Activated T-cell treated with anti-CD3 and anti-CD28 coated beads for 1 hour (primary cell): ENCODE results near the gene NCAM1.

Experiments used
- DNase-seq: peaks from one replicate; pipeline ENCODE4 v3.0.0-alpha.2; 2020; ENCODE audit warnings: low read depth

NCAM1 gene

DNA sequence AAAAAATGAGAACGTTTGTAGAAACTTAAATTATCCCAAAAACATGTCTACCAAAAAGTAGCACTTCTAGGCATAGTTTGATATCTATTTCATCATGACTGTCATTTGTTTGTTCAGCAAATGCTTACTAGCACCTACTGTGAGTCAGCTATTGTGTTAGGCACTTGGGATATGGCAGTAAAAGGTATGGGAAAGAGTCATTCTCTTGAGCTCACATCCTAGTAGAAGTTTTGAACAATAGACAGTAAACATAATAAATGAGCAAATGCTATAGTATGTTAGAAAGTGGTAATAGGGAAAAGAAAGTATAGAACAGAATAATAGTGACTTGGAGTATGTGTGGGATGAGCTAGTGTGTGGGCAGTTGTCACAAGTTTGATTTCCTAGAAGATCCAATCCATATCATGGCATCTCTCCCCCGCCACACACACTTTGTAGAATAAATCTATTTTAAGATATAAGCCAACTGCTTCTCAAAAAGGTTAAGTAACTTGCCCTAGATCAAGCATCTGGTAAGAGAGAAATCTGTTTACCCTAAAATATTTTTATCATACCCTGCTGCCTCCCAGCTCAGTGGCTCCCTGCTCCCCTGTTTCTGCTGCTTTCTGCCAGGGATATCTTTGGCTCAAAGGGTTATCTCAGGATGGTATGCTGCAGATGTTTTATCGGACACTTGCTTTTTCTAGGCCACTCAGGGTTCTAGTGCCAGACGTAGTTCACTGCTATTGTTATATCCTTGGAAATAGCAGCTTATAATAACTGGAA, 129.7 kb downstream of the NCAM1 start:
- DNase-seq, result no peak

DNA sequence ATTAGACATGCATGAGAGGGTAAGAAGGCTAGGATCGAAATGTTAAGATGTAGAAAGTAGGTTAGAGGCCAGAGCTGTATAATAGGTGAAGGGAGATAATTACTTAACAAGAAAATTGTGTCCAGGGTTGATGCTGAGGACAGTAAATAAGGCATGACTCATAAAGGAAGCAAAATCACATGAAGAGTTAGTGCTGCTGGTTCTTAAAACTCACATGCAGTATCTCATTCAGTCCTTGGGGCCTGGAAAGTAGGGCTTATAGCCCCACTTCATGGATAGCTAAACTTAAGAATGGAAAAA, 130.2 kb downstream of the NCAM1 start:
- DNase-seq, result no peak

DNA sequence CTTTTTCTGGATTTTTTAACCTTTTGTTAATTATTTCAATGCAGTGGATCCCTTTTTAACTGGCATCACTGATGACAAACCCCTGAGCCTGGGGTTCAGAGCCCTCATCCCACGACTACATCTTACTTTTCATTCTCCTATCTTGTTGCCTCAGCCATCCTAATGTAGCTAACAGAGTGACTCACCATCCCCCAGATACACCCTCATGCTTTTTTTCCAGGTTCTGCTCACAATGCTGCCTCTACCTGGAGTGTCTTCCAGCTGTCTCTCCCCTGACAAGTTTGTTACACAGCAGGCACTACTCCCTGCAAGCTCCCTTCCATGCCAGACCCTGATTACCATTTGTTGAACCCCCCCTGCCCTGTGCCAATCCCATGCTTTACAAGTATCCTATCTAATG, 135.4 kb downstream of the NCAM1 start:
- no peak for DNase-seq

DNA sequence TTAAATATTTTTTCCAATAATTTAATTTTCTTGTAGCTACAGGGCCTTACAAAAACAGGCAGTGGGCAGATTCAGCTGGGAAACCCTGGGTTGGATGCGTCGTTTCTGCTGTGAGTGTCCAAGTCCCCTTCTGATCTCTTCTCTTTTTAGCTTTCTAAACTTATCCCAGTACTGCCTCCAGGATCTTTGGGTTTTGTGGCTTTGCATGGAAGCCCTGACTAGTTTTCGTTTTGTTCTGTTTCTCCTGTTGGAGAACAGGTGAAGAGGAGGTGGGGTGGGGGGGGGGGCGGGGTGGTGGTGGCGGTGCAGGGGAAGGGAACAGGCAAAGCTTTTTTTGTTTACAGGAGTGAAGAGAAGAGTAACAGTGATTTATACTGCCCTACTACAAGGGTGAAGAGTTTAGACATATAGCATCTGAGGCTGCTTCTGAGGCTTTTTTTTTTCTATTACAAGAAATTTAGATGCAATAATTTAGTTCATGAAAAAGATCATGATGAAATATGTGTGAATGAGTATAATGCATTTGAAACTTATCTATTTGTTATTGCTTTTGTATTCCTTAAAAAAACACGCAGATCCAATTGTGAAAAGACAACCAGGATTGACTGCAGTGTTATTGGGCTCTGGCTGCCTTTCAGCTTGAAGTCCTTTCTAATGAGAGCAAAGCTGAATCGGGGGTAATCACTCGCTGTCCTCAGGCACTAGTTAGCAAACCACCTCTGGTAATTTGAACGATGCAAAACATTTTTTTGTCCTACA, 142.9 kb downstream of the NCAM1 start:
- no peak for DNase-seq

DNA sequence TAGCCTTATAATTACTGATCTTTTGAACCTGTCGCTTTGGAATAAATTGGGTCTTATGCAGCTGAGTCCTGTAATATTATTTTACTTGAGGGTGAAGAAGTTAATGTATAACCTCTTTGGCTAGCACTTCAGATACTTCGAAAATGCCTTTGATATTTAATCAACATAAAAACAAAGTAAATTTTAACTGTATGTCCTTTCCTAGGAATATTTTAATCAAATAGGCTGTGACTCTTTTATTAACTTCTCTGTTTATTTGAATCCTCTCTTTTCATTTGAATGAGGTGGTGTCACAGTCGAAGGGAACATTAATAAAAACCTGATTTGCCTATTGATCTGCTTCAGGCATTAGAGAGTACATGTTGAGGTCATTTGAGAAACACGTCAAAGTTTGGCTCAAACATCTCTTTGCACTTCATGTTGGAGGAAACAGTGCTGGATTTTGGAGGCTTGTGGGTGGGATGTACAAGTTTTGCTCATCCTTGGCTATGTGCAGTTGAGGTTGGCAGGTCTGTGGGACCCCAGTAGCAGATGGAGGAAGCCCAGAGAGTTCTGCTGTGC, 143.6 kb downstream of the NCAM1 start:
- DNase-seq, result no peak

DNA sequence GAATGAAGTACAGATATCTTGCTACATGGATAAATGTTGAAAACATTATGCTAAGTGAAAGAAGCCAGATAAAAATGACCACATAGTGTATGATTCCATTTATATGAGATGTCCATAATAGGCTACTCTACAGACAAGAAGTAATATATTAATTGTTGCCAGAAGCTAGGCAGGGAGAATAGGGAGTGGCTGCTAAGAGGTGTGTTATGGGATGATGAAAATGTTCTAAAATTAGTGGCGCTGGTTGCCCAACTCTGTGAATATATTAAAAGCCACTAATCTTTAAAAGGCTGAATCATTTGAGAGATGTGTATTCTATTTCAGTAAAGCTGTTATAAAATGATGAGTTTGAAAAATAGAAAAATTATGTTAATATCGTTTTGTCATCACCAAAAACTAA, 144.4 kb downstream of the NCAM1 start:
- no peak for DNase-seq

DNA sequence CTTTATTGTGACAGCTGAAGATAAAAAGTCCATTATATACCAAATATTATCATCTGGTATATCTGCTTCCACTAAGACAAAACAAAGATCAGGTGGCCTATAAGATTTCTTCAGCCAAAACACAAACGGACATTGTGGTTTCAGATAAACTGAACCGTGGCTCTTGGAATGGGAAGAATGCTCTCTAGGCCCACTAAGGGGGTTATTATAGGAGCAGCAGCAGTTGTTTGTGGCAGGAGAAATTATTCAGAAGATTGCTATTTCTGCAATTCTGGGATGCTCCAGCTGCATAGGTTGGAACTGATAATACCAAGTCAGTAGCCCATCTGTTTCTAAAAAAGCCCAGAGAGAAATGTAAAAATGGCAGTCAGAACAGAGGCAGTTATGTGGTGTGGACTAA, 145.3 kb downstream of the NCAM1 start:
- no peak for DNase-seq

DNA sequence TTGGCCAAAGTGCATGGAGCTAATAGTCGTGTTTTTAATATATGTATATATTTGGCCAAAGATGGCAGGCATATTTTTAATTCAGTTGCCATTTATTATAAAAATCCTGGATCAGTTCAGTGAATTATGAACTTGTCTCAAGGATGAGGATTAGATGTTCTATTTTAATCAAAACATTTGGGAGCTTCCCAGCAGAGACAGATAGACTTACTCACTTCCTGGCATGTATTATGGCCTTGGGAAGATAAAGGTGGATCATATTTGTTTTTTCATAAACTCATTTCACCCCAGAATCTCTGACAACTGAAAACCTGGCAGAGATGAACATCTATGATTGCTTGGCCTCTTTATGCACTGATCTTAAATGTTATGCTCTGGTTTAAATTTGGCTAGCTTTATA, 148.8 kb downstream of the NCAM1 start:
- DNase-seq, result no peak

DNA sequence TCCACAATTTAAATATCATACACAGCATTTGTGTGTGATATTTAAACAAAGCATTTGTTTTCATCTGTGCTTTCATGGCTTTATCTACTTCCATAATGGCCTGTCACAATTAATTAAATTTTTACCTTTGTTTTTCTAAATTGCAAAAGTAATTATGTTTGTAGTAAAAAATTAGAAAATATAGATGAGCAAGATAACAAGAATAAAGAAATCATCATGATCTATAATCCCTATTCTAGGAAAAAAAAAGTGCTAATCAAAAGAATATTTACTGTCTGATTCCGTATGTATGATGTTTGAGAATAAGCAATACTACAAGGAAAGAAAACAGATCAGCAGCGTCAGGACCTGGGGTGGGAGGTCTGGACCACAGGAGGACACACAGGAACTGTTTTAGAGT, 149.9 kb downstream of the NCAM1 start:
- no peak for DNase-seq

DNA sequence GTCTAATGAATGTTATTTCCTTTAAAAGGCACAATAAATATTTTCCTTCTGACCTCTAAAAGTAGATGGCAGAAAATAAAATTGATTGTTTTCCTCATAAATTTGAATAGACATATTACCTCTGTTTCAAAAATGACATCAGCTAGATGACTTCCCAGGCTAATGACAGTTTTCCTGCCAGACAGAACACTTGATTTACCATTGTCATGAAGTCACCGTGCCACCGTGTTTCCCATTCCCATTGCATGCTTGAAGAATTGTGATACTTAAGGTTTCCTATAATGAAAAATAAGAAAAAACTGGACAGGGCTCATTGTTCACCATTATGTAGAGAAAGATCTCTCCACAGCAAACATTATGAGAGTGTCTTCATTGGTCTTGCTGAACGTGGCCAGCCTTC, 151.1 kb downstream of the NCAM1 start:
- no peak for DNase-seq

DNA sequence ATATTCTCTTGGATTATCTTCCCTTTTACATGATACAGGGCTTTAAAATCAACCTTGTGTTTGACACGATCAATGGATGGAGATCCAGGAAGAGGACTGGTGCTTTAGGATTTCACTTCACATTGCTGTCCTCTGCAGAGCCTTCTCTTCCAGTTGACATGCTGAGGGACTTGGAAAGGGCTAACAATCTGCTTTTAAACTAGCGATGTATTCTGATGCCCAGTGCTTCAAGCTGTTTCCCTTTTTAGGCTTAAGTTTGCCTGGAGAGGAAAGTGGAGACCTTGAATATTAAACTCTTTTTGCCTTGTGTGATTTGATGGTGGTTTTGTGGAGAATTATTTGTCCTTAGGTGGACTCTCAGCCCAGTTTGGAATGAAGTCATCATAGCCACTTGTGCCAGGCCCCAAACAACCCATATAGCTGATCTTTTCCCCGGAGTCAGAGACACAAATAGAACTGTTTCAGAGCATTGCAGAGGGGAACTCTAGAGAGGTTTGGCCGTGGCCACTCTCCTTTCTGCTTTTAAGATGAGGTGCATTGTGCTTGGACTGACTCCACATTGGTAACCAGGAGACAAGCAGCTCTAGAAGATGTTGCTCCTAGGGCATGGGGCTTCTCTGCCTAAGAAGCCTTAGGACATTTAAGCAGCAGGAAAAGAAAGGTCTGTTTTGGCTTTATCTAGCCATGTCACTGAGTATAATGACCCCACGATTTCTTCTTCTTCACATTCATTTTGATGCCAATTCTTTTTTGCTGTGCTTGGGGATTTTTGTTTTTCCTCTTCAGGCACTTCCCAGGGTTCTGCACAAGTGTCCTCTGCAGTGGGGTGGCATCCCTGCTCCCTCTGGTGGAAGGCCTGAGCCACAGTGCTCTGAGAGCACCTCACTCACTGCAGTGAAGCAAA, 152.8 kb downstream of the NCAM1 start:
- DNase-seq, result no peak

DNA sequence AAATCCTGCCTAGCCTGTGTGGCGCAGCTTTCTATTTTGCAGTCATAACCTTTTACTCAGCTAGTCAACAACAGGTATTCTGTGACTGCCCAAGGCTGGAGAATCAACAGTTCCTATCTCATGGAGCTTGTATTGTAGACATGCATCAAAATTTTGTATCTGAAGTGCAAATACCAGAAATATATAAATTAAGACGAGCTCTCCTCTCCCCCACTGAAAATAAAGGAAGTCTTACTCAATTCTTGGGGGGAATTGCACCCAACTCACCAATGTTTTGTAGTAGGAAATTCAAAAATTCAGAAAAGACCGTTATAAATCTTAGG, 153.4 kb downstream of the NCAM1 start:
- DNase-seq, result no peak

DNA sequence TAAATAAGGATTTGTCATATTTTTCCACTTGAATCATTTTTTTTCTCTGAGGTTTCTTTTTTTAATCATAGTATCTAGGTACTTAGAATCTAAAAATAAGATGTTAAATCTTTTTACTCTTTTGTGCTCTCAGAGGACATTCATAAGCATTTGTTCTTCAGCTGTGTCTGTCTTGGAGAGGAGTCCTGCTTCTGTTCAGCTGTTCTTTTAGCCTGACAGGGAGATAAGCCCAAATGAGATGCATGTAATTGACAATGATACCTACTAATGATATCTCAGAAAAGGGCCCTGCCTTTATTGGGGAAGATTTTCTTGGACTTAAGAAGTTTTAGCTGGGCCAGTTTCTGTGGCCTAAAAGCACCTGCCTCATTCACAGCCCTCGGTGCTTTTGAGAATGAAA, 156.9 kb downstream of the NCAM1 start:
- DNase-seq, result no peak

DNA sequence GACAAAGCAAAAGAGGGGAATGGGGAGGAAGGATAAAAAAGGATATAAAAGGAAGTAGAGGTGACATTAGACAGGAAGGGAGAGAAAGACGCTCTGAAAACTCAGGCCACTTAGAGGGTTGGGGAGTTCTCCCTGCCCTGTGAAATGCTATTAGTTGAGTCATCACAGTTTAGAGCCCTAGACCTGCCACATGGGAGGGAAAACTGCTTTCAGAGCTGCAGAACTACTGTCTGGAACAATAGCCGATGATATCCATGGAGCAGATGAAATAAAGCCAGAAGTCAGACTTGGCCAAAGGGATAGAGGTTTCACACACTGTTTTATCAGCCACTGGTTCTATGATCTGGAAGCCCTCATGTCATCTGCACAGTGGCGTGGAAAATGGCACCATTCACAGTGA, 157.9 kb downstream of the NCAM1 start:
- DNase-seq, result no peak

DNA sequence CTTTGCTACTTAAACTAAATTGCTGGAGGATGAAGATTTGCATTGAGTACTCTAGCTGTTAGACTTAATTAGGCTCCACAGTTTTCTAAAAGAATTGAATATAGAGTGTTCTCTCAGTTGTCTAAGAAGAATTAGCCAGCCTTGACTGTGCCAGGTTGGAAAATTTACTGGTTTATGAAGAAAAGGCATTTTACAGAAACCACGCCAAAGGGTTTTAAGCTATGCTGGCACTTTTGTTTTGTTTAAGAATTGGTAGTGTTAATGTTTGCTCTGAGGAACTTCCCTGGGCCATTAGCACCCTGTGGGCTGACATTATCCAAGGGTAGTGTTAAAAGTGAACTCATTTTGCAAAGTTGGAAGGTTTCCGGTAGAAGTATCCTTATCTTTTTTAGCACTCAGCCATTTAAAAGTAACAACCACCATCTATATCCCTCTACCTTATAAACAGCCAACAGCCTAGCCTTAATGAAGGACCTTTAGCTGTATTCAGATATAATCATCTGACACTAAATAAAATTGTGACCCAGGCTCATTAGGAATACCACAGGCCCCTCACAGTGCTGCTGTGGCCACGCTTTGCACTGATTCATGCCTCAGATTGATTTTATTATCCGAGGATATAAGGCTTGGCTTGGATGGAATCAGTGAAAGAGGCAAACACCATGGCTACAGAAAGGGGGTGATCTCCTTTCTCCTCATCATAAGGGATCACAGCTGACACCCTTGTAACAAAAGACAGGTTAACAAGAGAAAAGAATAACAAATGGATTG, 158.9 kb downstream of the NCAM1 start:
- DNase-seq, result no peak

DNA sequence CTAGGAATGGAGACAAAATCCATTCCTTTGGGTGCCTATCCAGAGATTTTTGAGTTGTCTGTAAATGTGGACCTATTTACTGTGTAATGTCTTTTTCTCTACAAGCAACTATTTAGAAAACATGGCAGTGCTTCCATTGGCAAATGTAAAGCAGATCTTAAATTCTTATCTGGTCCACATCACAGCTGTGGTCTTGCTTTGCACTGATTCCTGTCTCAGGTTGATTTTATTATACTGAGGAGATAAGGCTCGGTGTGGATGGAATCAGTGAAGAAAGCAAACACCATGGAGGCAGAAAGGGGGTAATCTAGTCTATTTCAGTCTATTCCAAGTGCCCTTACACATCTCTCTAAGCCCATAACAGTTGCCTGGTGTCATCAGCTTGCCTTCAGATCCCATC, 160.5 kb downstream of the NCAM1 start:
- DNase-seq, result no peak

DNA sequence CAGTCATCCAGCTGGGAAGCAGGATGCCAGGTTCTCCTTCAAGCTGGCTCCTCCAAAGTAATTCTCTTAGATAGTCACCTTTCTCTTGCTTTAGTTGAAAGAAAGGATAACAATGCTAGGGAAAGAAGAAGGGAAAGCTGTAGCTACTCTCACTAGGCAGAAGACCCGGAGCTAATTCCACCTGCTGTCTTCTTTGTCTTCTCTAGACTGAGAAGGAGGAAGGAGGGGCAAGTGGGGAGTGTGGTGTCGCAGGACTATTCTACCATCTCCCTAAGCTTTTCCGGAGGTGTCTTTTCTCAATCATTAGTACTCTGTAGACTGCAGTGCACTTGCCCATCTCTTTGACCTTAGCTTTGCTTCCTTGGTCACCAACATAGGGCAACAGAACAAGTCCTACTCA, 162.8 kb downstream of the NCAM1 start:
- no peak for DNase-seq

DNA sequence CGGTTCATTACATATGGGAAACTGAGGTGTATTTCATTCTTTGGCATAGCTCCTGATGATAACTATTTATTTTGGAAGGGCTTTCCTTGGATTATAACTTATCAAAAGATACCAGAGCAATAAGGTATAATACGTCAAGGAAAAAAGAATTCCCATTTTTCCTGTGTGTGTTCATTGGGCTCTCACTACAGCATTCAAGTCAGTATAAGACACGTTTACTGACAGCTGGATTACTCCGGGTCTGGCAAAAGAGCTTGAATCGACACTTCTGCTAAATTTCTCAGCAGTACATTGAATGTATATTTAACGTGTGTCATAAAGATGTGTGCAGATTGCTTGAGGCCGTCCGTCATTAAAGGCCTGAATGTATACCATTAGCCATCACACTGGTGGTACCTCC, 163.4 kb downstream of the NCAM1 start:
- DNase-seq, result no peak

DNA sequence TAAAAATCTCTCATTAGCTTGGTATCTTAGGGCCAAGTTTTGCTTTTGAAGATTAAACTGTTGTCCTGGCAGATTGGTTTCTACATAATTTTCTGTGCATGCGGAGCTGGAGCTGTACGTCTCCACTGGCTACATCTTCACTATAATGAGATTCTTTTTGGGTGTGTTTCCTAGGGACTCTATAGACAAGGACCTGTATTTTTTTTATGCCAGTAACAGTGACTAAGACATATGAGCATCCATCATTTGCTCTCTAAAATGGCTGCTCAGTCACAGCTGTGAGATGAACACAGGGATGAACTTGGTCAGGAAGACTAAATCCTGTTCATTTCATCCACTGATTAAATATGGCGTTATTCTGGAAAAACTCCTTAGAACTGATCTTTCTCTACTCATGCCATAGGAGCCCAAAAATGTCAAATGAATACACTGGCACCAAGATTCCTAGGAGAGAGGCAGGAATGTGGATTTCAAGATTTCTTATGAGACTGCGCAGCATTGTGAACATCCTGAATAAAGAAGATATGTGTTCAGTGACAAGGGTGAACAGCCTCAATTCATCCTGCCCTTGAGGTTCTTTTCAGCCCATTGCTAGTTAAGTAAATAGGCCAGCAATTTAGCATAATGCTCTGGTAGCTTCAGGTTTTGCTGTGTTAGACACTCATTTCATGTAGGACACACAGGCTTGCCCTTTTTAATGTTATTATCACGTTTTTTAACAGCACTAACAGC, 168.2 kb downstream of the NCAM1 start:
- DNase-seq, result no peak

DNA sequence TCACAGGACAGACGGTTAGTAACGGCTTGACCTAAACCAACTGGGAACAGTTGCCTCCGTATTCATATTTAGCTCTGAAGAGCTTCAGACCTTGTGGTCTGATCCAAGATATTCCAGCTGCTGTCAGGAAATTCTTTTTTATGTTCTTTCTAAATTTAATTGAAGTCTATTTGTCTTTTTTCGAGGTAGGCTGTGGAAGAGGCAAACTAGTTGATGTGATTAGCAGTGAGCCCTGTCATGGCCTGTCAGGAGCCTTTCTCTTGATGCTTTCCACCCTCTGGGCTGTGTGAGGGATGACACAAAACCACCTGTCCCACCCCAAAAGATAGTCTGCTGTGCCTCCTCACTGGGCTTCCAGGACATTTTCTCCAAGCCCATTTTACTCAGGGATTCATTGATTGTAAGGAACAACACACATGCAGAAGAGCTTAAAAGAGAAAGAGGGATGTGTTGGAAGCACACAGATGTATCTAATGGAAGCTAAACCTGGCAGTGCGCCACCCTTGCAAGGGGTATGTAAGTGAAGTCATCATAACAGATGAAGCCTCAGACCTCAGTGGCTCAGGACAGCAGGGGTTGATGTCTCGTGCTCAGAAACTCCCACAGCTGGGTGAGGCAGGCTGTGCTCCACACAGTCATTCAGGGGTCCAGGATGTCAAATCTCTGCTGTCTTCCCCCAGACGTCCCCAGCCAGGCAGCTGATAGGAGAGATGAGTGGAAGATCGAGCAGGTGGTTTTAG, 170.0 kb downstream of the NCAM1 start:
- no peak for DNase-seq

DNA sequence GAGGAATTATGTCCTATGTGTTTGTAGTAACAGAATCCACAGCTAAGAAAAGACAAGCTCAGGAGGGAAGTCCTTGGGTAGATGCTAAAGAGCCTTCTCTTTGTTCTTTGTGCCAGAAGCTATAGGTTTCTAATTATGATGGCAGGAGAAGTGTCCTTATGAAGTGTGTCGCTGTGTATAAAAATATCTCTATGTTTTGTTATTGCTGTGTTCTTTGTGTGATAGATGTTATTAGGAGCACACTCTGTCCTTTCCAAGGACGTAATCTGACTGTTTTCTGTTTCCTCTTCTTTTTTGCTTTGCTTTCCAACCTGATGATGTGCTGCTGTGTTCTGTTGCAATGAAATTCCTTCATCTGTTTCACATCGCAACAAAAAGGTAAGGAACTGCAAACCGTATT, 171.9 kb downstream of the NCAM1 start:
- no peak for DNase-seq
